HG03565 (cell line): ENCODE data around the gene NFXL1.
A peak's percentile ranks its signal among the peaks of the same experiment; 100 is the strongest.

Source experiments
- ATAC-seq: cut with Tn5 transposase; IDR thresholded peaks from one replicate; pipeline ENCODE4 v1.9.1; 2021; ENCODE audit warnings: mild to moderate bottlenecking, moderate library complexity; ENCODE audit not compliant: unreplicated experiment

Gene NFXL1

DNA sequence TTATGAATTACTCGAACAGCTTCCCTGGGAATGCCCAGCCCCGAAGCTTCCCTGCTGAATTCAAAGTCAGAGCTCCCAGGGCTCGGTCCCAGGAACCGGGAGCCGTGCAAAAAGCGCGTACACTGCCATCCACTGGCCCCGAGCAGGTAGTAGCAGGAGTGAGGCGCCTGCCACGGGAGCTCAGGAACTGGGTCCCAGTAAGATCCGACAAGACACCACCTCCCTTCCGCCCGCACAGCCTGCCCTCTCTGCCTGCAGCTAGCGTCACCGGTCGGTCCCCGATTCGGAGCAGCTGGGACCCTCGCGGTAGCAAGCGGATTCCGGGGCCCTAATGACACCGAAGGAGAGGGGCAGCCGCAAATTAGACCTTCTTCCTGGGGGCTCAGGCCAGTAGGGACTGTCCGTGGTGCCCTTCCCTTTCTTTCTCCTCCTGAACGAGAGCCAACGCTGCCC lies 77.7 kb downstream of the NFXL1 start:
- ATAC-seq: peak; percentile 41

DNA sequence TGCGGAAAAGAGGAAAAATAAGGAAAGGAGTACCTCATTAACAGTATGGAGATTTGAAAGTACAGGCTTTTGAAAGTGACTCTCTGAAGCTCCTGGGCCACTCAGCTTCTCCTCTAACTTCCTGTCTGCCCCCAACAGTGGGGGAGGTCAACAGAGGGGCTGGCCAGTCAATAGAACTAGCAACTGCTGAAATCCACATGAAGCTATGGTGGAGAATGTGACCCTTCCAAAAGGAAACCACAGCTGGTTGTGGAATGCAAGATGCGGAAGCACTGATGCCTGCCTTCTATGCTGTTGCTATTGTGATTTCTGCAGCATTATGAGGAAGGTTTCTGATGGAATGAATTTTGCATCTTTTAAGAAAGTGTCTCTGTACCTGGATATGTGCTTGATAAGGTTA lies 78.9 kb downstream of the NFXL1 start:
- no peak for ATAC-seq

DNA sequence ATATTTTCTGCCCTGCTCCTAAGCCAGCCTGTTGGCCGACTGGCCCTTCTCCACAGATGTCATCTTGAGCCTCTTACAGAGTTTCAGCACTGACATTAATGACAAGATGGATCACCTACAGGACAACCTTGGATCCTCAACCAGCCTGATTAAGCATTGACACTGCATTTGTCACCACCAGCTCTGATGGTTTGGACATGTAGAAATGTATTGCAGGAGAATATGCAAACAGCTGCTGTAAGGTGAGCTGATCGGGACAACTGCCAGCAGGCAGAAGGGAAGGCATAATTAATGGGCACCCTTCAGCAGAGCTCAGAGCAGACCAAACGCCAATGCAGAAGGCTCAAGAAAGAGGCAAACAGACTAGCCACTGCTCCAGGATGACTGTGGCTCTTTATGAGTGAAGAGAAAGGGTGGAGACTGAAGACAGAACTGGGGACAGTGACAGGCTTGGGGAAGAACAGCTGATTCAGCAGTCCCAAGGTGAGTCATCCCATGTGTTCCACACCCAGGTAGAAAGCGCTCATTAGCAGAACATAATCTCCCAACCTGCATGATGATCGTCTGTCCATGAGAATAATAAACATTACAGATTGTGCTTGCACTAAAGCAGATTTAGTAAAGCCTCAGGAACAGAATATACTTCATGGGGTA lies 83.2 kb downstream of the NFXL1 start:
- ATAC-seq: no peak

DNA sequence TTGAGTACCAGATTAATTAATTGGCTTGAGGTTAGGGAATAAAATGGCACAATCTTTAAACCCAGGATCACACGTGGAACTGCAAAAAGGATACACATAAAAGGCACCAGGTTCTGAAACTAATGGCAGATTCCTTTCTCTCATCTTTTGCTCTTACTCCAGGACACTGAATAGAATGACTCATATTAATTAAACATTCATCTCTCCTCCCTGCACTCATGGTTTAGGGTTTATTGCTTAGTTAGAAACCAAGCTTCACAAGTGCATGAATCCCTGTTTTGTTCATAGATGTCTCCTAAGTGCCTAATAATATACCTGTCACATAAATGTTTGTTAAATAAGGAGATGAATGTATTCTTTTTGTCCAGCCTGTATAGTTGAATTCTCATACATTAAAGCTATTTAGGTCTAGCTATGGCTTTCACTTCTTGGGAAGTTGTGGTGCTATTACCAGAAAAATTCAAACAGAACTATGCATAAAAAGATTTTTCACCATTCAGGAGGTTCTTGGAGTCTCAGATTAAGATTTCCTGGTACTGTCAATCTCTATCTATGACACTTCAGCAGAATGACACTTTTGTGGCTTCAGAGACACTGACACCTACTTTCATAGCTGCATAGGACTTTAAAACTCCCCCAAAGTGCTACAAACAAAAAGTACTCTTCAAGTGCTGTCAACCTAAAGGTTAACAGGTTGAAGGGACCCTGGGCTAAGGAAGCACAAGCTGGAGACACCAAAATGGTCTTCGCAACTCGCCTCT lies 83.9 kb downstream of the NFXL1 start:
- ATAC-seq: no peak

DNA sequence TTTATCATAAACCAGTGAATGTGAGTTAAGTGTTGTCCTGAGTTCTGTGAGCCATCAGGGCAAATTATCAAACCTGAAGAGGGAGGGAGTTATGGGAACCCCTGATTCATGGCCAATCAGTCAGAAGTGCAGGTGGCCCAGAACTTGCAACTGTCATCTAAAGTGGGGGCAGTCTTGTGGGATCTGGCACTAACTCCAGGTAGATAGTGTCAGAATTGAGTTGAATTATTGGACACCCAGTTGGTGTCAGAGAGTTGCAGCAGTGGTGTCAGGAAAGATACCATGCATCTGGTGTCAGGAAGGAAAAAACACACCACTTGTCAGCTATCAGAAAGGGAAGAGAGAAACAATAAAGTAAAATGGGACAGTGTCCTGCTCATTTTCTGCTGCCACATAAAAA lies 84.9 kb downstream of the NFXL1 start:
- no peak for ATAC-seq

DNA sequence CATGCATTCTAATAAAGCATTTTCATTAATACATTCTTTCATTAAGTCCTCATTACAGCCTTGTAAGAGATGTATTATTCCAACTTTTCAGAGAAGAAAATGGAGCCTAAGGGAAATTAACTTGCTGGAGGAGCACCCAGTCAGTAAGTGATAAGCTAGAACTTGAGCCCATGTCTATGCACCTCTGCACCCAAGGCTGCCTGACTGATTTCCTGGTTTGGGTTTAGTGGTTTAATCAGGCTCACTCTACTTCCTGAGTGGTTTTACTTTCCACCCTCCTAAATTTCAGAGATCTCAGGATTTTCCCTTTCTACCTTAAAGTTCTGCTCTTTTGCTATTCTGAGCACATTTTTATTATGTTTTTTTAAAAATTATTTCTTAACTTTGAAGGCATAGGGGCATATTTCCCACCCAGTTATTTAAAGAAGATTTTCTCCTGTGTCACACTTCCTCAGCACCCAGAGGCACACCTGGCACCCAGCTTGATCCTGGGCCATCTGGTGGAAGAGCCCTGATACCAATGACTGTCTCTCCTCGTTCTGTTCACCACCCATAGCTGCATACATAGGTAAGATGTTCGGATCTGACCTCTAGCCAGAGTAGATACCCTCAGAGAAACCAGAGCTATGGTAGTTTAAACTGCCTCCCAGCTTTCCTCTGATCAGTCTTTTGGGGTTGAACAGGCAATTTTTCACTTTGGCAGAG lies 86.9 kb downstream of the NFXL1 start:
- no peak for ATAC-seq

DNA sequence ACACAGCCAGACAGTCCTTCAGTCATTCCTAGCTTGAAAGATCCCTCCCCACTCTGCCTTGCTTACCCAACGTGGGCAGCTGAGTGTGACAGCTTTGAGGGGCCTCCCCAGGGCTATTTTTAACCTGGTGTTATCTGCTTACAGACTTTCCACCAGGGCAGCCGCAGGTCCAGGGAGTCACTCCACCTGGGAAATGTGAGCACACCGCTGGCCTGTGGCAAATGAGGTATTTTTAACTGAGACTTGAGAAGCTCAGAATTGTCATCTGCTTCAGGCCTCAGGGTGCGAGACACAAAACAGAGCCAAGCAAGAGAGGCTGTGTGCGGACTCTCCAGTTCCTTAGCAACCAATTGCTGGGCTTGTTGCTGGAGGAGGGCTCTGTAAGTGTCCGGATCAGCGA lies 89.5 kb downstream of the NFXL1 start:
- ATAC-seq: peak; percentile 53

DNA sequence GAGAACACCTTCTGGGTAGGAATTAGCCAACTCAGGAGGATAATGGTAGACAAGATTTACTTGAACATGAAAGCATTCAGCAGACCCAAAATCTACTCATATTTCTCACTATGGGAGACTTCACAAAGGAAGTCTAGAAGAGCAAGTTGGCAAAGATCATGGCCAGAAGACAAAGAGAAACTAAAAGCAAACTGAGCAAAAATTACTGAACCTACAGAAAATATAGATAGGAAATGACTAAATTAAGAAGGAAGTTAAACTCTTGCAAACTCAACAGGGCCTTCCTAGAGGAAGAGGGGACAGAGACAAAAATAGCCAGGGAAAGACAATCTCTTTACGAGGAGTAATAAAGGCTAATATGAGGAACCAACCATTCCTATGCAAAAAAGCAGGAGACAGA lies 95.2 kb downstream of the NFXL1 start:
- ATAC-seq: no peak

DNA sequence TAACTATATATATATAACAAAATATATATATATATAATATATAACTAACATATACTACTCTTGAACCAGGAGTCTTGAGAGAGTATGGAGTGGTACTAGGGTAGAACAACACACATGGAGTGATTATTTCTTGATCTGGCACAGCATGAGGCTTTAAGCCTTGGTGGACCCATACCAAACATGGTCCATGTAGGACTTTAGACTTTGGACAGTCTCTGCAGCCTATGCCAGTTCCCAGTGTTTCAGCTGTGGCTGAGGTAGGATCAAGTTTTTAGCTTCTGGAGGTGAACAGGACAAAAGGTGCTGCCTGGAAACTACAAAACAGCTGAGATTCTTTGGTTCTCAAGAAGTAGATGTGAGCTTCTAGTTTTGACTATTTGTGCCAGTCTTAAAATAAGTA lies 97.1 kb downstream of the NFXL1 start:
- no peak for ATAC-seq

DNA sequence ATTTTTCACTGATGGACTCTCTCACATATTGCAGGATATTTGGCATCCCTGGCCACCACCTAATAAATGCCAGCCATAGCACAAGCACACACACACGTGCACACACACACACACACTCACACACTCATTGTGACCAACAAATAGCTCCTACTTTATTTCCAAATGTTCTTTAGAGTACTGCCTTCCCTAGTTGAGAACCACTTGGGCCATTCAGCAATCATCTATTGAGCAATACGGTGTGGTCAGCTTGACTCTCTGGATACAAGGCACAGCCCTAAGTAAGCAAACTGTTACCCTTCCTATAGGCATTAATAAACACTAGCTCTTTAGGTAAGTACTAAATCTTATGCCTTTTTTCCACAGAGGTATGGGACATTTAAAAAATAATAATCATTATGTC lies 97.6 kb downstream of the NFXL1 start:
- no peak for ATAC-seq

DNA sequence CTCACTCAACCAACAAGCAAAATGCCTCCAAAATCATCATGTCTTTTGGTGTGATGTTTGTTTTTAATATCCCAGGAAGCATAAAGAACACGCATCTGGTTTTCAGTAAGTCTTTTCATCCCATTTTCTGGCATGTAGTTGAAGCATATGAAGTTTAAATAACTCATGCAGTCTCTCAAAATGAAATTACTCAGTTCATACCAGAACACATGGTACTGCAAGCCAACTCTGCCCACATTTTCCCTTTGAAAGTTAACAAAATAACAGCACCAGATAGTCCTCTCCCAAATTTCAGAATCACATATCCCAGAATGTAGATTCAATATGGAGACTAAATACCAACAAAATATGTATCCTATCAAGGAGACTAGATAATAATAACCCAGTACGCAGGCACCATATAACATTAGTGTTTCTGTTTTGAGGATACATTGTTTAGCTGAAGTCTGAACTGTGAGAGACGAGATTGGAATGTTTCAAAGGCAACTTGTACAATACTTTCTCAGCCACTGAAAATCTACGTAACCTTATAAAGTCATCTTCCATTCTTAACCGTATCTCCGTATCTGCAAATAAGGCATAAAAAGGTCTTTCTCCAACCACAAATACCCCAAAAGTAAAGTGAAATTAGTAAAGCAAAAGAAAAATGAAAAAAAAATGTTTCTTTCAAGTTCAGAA lies 99.6 kb downstream of the NFXL1 start:
- ATAC-seq: no peak

DNA sequence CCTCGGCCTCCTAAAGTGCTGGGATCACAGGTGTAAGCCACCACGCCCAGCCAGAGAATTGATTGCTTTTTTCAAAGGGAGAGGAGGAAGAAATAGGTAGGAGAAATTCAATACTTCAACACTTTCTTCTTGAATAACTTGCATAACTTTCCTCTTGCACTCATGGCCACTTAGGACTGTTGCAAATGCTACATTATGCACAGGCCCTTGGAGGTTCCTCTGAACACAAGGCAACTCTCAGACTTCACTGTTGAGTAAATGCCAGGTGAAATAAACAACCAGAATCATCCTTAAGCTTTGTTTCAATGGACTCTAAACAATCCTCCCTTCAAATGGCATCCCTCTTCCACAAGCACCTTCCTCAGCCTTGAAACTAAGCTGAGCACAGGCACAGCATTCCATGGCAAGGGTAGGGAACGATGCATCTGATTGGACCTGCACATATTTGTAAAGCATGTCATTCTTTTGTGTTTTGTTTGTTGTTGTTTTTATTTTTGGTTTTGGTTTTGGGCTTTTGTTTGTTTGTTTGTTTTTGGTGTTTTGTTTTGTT lies 104.7 kb downstream of the NFXL1 start:
- no peak for ATAC-seq

DNA sequence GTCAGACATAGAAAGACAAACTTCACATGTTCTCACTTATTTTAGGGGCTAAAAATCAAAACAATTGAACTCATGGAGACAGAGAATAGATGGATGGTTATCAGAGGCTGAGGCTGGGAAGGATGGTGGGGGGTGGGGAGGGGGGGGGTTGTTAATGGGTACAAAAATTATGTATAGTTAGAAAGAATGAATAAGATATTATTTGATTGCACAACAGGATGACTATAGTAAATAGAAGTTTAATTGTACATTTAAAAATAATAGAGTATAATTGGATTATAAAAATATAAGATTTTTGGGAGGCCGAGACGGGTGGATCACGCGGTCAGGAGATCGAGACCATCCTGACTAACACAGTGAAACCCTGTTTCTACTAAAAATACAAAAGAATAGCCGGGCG lies 109.8 kb downstream of the NFXL1 start:
- ATAC-seq: no peak

DNA sequence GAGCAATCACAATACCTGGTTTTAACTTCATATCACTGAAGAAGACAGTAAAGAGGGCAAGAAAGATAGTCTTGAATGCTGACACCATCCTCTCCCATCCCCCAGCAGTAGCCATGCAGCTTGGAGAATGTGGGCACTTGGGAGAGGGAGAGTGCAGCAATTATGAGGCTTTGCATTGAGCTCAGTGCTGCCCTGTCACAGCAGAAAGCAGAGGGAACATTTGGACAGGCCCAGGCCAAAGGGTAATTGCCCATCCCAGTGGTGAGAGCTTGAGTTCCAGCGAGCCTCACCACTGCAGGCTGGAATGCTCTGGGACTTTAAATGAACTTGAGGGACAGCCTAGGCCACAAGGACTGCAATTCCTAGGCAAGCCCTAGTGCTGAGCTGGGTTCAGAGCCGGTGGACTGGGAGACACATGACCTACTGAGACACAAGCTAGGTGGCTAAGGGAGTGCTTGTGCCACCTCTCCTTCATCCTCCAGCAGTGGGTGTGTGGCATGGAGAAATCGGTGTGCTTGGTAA lies 112.8 kb downstream of the NFXL1 start:
- ATAC-seq: no peak

DNA sequence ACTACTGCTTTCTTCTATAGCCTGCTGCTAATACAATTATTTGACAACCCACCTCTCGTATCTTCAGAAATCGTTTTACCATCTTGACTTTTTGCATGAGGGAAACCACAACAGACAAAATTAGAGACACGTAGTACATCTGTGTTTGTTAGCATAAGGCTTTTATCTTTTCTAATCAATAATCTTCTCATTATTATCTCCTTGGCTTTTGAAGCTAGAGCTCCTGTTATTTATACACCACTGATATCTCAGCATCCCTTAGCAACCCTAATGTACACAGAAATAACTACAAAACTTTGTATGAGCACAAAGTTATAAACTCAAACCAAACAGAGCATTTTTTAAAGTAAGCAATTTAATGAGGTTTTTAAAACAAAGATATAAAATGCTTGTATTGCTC lies 116.2 kb downstream of the NFXL1 start:
- ATAC-seq: no peak
